MM.1S (cell line): ENCODE data around the gene FOXB1.

Experiments
- DNase-seq: peaks from one replicate; pipeline ENCODE4 v3.0.0-alpha.2; 2015
- H2AFZ ChIP-seq: fragments of 300-600 bp; sonication (generic); 2 replicates; pipeline ENCODE4 v1.6.0; 2016; ENCODE audit warnings: antibody characterized with exemption, low read length
- H3F3A ChIP-seq: fragments of 300-600 bp; sonication (generic); 2 replicates; pipeline ENCODE4 v1.6.1; 2016; ENCODE audit warnings: mild to moderate bottlenecking, antibody characterized with exemption, low read length, moderate library complexity, mixed read lengths; ENCODE audit not compliant: insufficient read depth
- H3K27ac ChIP-seq: fragments of 300-600 bp; sonication (generic); 2 replicates; pipeline ENCODE4 v1.5.1; 2016; ENCODE audit warnings: mild to moderate bottlenecking, low read length
- H3K27me3 ChIP-seq: fragments of 300-600 bp; sonication (generic); replicated peaks from 2 replicates; pipeline ENCODE4 v1.6.0; 2016; ENCODE audit warnings: low read length; ENCODE audit not compliant: insufficient read depth
- H3K36me3 ChIP-seq: fragments of 300-600 bp; sonication (generic); replicated peaks from 2 replicates; pipeline ENCODE4 v1.6.1; 2016; ENCODE audit warnings: mild to moderate bottlenecking, low read length, mixed read lengths; ENCODE audit not compliant: insufficient read depth
- H3K4me1 ChIP-seq: fragments of 300-600 bp; sonication (generic); 2 replicates; pipeline ENCODE4 v1.6.1; 2016; ENCODE audit warnings: low read length, mixed read lengths
- H3K4me2 ChIP-seq: fragments of 300-600 bp; sonication (generic); 2 replicates; pipeline ENCODE4 v1.6.0; 2016; ENCODE audit warnings: low read depth, low read length
- H3K4me3 ChIP-seq: fragments of 300-600 bp; sonication (generic); 2 replicates; pipeline ENCODE4 v1.5.1; 2016; ENCODE audit warnings: low read length, mixed read lengths
- H3K79me2 ChIP-seq: fragments of 300-600 bp; sonication (generic); 2 replicates; pipeline ENCODE4 v1.6.1; 2016; ENCODE audit warnings: mixed run types, low read length, mixed read lengths
- H3K9ac ChIP-seq: fragments of 300-600 bp; sonication (generic); 2 replicates; pipeline ENCODE4 v1.6.1; 2016; ENCODE audit warnings: low read length, mixed read lengths
- H3K9me2 ChIP-seq: fragments of 300-600 bp; sonication (generic); replicated peaks from 2 replicates; pipeline ENCODE4 v1.6.1; 2016; ENCODE audit warnings: mild to moderate bottlenecking, low read length, mixed read lengths; ENCODE audit not compliant: insufficient read depth
- H3K9me3 ChIP-seq: fragments of 300-600 bp; sonication (generic); replicated peaks from 2 replicates; pipeline ENCODE4 v1.6.1; 2016; ENCODE audit warnings: mild to moderate bottlenecking, low read length, mixed read lengths; ENCODE audit not compliant: insufficient read depth
- H4K20me1 ChIP-seq: fragments of 300-600 bp; sonication (generic); 2 replicates; pipeline ENCODE4 v1.6.1; 2016; ENCODE audit warnings: mild to moderate bottlenecking, low read length, moderate library complexity, mixed read lengths; ENCODE audit not compliant: insufficient read depth
- EZH2 ChIP-seq: fragments of 300-600 bp; sonication (generic); optimal IDR thresholded peaks from 2 replicates; pipeline ENCODE3; 2017; ENCODE audit warnings: low read depth, mild to moderate bottlenecking, antibody characterized with exemption, low read length, mixed read lengths
- EZH2phosphoT487 ChIP-seq: fragments of 300-600 bp; sonication (generic); IDR thresholded peaks from 2 replicates; pipeline ENCODE4 v1.6.1; 2018; ENCODE audit warnings: antibody characterized with exemption, low read length
- TF ChIP-seq, protein P1 (sequence below): fragments of 300-600 bp; sonication (generic); IDR thresholded peaks from 2 replicates; pipeline ENCODE4 v1.5.1; 2016; ENCODE audit warnings: antibody characterized with exemption, low read length, mixed read lengths

The FOXB1 gene

DNA sequence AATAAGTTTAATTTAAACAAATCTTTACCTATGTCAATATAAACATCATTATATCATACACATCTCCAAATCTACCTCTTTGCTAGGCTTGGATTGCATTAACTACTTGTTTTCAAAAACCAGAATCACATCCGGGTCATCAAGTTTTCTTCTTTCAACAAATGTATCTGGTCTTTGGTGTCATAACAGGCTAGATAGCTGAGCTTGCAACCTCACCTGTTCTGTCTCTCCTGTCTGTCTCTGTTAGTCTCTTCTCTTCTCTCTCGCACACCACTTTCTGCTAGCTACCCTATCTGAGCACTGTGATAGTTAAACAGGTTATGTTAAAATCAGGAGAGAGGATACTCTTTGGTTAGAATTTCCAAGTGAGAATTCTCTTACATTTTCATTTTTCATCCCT lies 6.7 kb downstream of the FOXB1 start:
- Histone ChIP-seq H3K79me2 (no peaks in the 10 kb centered on the region), H3F3A (0 out of 2 replicates have a peak, but pooled peaks cover 5% of the 10 kb centered on the region), H3K9me3 (no peaks in the 10 kb centered on the region), H3K36me3 (no peaks in the 10 kb centered on the region), H3K4me1 (peaks cover 9% of the 10 kb centered on the region; the same call in 1 of the 2 replicates), H3K27me3 (no peaks in the 10 kb centered on the region), H2AFZ (no peak overlapping the region), H3K9ac (no peak overlapping the region), H3K9me2 (no peaks in the 10 kb centered on the region), H3K4me2 (no peak overlapping the region), H3K4me3 (no peak overlapping the region), H4K20me1 (no peaks in the 10 kb centered on the region), H3K27ac (no peak overlapping the region)
- DNase-seq, result no peak
- TF ChIP-seq EZH2phosphoT487 (no peak), EZH2 (no peak)
- TF ChIP-seq, protein P1, sequence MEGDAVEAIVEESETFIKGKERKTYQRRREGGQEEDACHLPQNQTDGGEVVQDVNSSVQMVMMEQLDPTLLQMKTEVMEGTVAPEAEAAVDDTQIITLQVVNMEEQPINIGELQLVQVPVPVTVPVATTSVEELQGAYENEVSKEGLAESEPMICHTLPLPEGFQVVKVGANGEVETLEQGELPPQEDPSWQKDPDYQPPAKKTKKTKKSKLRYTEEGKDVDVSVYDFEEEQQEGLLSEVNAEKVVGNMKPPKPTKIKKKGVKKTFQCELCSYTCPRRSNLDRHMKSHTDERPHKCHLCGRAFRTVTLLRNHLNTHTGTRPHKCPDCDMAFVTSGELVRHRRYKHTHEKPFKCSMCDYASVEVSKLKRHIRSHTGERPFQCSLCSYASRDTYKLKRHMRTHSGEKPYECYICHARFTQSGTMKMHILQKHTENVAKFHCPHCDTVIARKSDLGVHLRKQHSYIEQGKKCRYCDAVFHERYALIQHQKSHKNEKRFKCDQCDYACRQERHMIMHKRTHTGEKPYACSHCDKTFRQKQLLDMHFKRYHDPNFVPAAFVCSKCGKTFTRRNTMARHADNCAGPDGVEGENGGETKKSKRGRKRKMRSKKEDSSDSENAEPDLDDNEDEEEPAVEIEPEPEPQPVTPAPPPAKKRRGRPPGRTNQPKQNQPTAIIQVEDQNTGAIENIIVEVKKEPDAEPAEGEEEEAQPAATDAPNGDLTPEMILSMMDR, result no peak

DNA sequence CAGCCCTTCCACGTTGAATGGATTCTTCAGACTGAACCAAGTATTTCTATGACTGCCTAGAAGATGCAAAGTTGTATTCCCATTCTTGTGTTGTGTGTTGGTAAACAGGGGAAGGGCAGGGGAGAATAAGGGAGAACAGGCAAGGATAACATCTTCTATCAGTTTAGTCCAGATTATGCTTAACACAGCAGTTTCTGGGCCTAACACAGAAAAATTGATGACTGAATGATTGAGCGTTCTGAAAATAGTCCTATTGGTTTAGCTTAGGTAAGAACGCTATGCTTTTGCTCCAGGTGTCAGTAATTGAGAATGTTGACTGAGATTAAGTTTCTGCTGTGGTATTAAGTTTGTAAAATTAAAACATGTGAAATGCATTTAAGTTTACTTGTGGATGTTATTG lies 8.6 kb downstream of the FOXB1 start:
- Histone ChIP-seq H3K27me3 (no peaks in the 10 kb centered on the region), H4K20me1 (no peaks in the 10 kb centered on the region)

DNA sequence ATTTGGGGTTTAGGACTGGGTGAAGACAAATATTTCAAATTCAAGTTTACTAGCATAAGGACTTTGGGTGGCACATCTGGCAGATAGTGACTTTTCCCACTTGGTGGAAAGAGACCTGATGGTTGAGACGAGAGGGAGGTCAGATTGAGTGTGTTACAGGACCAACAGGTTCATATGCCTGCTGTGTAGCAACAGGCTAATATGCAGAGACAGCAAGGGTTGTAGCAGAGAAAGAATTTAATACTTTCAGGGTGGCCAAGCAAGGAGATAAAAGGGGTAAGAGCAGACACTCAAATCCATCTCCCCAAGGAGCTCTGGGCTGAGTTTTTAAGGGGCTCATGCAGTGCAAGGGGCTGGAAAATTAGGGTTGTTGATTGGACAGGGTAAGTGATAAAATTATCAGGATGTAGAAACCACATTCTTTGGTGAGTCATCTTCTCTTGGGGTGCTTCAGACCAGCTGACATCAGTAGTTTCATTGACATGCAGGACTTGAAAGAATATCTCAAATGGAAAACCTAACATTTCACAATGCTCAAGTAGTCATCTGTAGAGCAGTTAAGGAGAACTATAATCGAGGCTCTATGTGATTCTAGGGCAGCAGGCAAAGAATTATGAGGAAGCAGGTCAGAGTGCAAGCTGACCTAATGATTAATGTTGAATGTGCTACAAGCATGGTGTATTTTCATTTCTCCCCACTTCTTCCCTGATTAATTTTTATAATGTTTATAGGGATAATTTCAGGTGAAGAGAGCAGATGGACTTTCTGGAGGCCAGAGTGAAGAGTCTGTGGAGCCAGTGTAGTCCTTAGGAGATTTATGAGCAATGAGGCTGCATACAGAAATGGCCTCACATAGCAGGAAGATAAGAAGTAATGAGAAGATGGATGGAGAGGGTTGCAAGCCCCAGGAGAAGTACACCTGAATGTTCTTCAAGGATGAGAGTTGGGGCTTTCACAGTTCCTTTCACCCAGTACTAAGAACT lies 13.7 kb downstream of the FOXB1 start:
- H4K20me1 ChIP-seq, result no peaks in the 10 kb centered on the region
- H3F3A ChIP-seq, result no peaks in the 10 kb centered on the region; the same call in 1 of the 2 replicates
- DNase-seq, result peak; percentile 64
- H3K36me3 ChIP-seq, result no peaks in the 10 kb centered on the region
- peak overlapping the region; percentile 46; the same call in 1 of the 2 replicates for H3K27ac ChIP-seq
- TF ChIP-seq EZH2phosphoT487 (no peak), EZH2 (no peak)
- TF ChIP-seq, protein P1, result no peak
- H3K4me1 ChIP-seq, result peaks cover 18% of the 10 kb centered on the region
- no peaks in the 10 kb centered on the region for H3K27me3 ChIP-seq
- no peaks in the 10 kb centered on the region for H3K79me2 ChIP-seq
- H3K4me2 ChIP-seq, result 0 out of 2 replicates have a peak overlapping the region, but pooled peaks have one; percentile 3
- H3K4me3 ChIP-seq, result no peak overlapping the region
- no peaks in the 10 kb centered on the region for H3K9me3 ChIP-seq
- 0 out of 2 replicates have a peak overlapping the region, but pooled peaks have one; percentile 16 for H2AFZ ChIP-seq
- H3K9me2 ChIP-seq, result no peaks in the 10 kb centered on the region
- H3K9ac ChIP-seq, result no peak overlapping the region

More for the DNA sequence above, 8.6 kb downstream of the FOXB1 start:
- no peaks in the 10 kb centered on the region for H3K36me3 ChIP-seq
- no peaks in the 10 kb centered on the region for H3F3A ChIP-seq
- no peak overlapping the region for H3K9ac ChIP-seq
- no peaks in the 10 kb centered on the region for H3K79me2 ChIP-seq
- TF ChIP-seq EZH2 (no peak), EZH2phosphoT487 (no peak)
- TF ChIP-seq, protein P1, result no peak
- no peak for DNase-seq
- H3K9me3 ChIP-seq, result no peaks in the 10 kb centered on the region
- peaks cover 12% of the 10 kb centered on the region for H3K4me1 ChIP-seq
- no peak overlapping the region for H2AFZ ChIP-seq
- no peak overlapping the region for H3K27ac ChIP-seq
- H3K4me3 ChIP-seq, result no peak overlapping the region
- H3K4me2 ChIP-seq, result no peak overlapping the region
- no peaks in the 10 kb centered on the region for H3K9me2 ChIP-seq
